GM23248 (cell line): ENCODE measurements around the gene RASA3.

Experiments
- EZH2 ChIP-seq: fragments of 200-600 bp; sonication (generic); IDR thresholded peaks from 2 replicates; pipeline ENCODE4 v1.6.1; 2018; ENCODE audit warnings: antibody characterized with exemption, mild to moderate bottlenecking; ENCODE audit not compliant: insufficient read depth, poor library complexity, severe bottlenecking
- EZH2phosphoT487 ChIP-seq: fragments of 200-600 bp; sonication (generic); IDR thresholded peaks from 2 replicates; pipeline ENCODE4 v1.6.1; 2018; ENCODE audit warnings: antibody characterized with exemption, moderate library complexity, mild to moderate bottlenecking, low read depth; ENCODE audit not compliant: insufficient read depth

- TF ChIP-seq EZH2 (no peak), EZH2phosphoT487 (no peak)
Observed at GRCh38 chr13:113962386-113962785, 170.0 kb downstream of the RASA3 start.
